Measurements from ENCODE around the gene ZDHHC11.
"Not testable (repeated sequence)": the region's sequence is repeated elsewhere in the genome, so short reads cannot be mapped to it uniquely, and the experiment has no call there.

DNA sequence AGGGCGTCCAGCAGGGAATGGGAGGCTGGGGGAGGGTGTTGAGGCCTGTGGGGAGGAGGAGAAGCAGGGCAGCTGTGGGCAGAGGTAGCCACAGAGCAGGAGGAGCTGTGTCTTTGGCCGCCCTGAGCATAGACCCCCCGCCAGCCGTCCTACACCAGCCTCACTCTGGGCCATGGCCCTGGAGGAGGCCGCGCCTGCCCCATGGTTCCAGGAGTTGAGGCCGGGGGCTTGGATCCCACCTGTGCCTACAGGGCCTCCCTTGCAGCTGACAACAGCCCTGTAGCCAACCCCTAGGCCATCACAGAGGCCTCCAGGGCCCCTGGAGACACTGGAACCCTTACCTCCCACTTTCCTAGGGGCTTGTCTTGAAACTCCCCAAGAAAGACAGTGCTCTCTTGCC lies 3.0 kb downstream of the ZDHHC11 start:
- TF ChIP-seq, protein P1, sequence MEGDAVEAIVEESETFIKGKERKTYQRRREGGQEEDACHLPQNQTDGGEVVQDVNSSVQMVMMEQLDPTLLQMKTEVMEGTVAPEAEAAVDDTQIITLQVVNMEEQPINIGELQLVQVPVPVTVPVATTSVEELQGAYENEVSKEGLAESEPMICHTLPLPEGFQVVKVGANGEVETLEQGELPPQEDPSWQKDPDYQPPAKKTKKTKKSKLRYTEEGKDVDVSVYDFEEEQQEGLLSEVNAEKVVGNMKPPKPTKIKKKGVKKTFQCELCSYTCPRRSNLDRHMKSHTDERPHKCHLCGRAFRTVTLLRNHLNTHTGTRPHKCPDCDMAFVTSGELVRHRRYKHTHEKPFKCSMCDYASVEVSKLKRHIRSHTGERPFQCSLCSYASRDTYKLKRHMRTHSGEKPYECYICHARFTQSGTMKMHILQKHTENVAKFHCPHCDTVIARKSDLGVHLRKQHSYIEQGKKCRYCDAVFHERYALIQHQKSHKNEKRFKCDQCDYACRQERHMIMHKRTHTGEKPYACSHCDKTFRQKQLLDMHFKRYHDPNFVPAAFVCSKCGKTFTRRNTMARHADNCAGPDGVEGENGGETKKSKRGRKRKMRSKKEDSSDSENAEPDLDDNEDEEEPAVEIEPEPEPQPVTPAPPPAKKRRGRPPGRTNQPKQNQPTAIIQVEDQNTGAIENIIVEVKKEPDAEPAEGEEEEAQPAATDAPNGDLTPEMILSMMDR (IDR thresholded peaks at IDR 0.05) = not testable (repeated sequence)
- not testable (repeated sequence) for TF ChIP-seq POLR2A (IDR thresholded peaks at IDR 0.05)
